HPDE6-E6E7 (cell line): Measurements from ENCODE around the gene MACROH2A2.
"Not testable (repeated sequence)": the region's sequence is repeated elsewhere in the genome, so short reads cannot be mapped to it uniquely, and the experiment has no call there.

Source experiments
- DNase-seq: peaks from one replicate; pipeline ENCODE4 v3.0.0; 2011; ENCODE audit warnings: missing footprints; ENCODE audit errors: extremely low spot score

Gene MACROH2A2

DNA sequence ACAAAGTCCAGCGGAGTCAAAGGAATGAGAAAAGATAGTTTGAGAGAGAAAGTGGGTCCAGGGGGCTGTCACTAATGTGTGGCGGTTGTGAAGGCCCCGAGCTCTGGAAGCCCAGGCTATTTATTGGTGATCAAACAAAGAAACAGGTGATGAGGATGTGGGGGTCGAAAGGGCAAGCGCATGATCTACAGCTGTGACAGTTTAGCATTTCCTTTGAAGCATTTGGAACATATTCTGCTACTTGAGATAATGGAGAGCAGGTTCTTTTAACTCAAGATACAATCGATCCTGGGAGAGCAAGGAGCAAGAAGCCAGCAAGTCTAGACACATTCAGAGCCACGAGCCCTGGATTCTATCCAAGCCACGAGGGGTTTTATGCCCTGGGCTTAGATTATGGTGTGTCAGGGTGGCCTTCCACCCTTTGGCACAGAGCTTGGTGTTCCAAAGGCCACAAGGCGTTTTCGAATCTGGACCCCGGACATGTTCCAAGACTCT lies 48.5 kb downstream of the MACROH2A2 start:
- DNase-seq, result not testable (repeated sequence)

DNA sequence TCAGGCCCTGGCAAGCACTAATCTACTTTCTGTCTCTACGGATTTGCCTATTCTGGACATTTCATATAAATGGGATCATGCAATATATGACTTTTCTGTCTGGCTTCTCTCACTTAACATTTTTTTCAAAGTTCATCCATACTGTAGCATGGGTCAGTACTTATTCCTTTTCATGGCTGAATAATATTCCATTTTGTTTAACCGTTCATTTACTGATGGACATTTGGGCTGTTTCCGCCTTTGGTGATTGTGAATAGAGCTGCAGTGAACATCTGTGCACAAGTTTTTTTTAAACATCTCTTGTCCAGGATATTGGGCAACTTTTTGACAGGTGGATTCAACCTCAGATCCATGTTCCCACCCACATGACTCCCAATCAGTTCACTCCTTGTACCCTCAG lies 49.0 kb downstream of the MACROH2A2 start:
- no peak for DNase-seq

DNA sequence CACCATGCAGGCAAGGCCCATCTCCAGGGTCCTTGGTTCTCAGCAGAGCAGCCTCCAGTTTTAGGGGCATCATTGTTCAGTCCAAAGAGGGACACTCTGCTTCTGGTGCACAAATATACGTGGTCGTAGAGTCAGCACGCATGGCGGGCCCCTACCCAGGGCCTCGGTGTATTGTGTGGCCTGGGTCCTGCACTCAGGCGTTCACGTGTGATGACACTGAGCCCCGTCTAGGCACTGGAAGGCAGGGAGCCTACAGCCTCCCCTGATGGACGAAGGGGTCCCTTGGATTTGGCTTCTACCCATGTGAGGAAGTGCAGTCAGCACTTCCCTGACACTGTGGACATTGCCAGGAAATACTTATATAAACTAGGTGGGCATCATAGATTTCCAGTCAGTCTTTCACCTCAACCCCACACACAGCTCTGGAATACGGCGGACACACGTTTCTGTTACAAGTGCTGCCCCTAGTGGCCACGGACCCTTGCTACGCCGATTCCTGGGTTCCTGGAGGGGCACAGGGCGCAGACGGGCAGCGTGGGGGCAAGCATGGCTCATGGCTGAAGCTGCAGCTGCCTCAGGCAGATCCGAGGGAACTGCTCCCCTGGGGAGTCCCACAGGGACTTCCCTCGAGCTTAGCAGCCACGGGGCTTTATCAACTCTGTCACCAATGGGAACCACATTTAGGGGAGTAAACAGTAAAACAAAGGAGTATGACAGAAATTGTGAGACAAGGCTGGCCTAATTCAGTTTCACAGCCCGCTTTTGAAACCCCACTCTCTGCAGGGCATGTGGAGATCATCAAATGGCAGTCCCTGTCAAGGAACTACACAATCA lies 54.5 kb downstream of the MACROH2A2 start:
- DNase-seq, result no peak

DNA sequence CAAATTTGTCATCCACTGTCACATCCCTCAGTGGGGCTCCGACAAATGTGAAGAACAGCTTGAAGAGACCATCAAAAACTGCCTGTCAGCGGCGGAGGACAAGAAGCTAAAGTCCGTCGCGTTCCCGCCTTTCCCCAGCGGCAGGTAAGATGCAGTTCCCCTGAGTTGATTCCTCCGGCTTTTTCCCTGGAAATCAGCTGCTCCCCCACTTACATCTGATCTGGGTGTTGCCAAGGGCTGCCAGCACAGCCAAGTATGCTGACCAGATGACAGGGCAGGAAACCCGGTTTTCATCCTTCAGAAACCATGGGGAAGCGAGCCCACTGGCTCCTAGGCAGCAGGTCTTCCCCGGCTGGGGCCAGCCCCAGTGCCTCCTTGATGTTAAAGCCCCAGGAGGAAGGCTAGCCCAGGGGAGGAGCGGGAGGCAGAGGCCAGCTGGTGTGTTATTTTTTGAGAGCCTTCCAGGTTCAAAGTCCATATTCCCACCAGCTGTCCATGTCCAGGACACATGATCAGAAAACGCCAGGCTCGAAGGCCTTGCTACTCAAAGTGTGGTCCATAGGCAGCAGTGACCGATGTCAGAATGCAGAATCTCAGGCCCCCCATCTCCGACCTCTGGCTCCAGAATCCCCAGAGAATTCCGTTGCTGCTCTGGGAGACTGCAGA lies 56.6 kb downstream of the MACROH2A2 start:
- no peak for DNase-seq

DNA sequence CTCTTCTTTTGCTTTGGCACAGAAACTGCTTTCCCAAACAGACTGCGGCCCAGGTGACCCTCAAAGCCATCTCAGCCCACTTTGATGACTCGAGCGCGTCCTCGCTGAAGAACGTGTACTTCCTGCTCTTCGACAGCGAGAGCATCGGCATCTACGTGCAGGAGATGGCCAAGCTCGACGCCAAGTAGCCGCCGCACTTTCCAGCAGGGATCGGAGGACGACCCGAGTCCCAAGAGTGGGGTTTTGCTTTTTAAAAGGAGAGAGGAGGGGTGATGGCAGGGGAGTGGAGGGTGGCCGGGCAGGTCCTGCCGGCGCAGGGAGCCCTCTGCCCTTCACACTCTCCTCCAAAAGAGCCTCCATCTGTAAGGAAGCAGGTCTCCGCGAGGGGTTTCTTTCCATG lies 58.9 kb downstream of the MACROH2A2 start:
- no peak for DNase-seq

DNA sequence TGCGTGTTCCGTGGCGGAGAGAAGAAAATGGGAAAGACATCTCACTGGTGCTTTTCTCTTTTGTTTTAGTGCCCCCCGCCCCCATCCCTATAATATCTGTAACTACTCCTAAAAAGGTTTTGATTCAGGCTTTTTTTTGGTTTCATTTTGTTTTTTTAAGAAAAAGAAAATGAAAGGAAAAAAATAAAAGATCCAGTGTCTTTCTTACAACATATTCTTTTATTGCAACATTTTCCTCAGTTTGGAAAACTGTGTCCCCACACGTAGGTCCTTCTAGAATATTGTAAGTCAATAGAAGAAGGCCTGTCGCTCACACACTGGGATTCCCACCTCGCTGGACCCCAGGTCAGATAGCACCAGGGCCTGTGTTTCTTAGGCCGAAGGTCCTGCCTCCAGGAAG lies 59.4 kb downstream of the MACROH2A2 start:
- no peak for DNase-seq

DNA sequence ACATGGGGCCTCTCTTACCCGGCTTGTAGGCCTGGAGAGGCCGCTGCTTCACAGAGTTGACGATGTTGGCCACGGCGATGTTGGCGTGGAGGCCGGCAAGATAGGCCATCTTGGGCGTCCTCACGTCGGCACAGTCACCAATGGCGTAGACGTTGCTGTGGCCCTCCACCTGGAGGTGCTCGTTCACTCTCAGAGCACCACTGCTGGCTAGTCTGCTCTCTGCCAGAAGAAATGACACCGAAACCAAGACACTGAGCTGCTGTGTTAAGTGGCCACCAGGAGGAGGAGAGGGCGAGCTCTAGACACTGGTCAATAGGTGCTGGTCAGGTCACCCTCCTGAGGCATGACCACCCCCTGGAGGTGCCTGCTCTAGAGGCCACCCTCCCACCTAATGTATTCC lies 62.3 kb downstream of the MACROH2A2 start:
- no peak for DNase-seq

DNA sequence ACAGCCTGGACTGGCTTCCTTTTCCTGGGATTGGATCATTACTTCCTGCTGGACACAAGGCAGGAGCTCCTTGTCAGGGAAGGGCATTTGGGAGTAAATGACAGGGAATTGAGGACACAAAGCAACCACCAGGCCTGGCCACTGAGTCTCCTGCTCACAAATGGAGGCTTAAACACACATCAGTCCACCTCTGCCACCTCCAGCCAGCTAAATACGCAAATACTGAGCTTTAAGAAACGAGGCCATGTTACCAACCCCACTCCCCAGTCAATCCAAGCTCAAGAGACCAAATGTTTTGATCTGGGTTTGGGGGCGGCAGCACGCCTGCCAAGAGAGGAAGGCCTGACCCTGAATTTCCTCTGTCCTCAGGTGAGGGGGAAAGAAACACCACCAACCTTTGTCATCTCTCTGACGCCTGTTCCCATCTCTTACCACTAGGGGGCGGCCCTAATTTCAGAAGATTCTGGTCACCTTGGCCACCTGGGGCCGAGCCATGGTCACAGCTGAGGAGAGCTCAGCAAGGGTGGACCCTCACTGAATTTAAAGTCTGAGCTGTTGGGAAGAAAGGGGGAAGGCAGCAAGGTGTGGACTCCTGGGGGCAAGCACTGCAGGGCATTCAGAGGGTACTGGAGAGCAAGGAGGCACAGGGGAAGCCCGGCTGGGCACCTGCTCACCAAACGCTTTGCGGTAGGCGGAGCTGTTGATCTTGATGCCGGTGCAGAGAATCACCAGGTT lies 63.5 kb downstream of the MACROH2A2 start:
- DNase-seq, result peak; percentile 63

DNA sequence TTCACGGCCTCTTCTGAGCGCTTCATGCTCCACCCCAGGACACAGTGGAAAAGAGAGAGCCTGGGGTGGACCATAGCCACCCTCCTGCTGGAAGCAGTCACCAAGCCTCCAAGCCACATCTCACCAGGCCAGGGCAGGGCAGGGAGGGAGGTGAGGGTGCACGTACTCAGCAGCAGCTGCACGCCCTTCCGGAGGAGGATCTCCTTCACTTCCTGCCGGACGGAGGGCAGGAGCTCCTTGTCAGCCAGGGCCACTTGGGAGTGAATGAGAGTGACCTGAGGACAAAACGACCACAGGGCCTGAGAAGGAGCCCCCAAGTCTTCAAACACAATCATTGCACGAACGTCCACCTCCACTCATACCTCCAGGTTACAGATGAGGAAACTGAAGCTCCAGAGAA lies 65.0 kb downstream of the MACROH2A2 start:
- no peak for DNase-seq

DNA sequence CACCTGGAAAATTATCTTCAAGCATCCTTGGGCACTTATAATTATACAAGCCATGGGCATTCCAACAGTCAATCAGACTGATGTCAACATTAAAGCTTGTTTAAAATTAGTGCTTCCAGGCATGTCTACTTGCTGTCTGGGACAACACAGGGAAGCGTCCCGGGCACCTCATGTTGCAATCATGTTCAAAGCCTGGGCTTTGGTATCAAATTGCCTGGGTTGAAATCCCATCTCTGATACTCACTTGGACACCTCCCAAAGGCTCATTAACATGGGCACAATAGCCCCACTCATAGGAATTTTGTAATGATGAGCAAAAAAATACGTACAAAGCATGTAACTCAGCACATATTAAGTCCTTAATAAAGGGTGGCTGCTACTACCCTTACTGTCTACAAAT lies 65.5 kb downstream of the MACROH2A2 start:
- DNase-seq, result no peak

DNA sequence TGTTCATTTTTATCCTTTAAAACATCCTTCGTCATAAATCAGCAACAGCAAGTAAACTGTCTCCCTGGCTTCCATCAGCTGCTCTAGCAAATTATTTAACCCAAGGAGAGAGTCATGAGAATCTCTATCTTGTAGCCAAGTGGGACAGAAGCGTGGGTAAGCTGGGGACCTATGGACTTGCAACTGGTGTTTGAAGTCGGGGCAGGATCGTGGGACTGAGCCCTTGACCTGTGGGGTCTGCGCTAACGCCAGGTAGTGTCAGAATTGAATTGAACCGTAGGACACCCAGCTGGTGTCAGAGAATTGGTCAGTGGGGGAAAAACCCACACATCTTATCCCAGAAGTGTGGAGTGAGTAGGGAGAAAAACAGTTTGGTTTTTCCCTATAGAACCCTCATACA lies 66.6 kb downstream of the MACROH2A2 start:
- DNase-seq, result no peak

DNA sequence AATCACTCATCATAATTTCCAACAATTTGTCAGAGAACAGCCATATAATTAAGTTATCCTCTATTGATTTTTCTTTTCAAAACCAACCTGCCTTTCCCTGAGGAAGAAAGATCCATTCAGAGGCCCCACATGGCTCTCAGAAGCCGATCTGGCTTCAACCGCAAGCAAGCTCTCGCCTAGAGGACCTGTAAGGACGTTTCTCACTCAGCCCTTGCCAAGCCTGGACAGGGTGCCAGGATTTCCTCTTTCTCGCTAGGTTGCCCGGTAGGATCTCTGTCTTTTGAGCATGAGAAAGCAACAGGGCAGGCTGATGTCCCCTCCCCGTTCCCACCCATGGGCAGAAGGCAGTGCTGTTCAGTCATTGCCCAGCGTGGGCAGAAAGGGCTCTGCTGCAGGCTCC lies 67.0 kb downstream of the MACROH2A2 start:
- DNase-seq, result no peak

DNA sequence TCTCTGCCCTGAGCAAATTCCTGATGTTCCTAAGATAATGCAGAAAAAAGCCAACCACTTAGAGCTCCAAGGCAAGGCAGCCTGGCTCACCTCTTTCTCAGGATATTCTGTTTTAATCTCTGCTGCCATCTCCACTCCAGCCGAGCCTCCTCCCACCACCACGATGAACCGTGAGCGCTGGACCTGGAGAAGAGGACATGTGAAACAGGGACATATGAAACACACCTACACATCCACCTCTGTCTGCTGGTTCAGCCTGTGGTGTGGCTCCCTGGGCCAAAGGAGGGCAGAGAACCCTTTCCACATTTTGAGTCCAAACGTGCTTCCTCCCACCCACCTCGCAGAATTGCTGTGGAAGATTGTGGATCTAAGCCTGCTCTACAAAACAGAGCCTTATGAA lies 67.8 kb downstream of the MACROH2A2 start:
- no peak for DNase-seq

DNA sequence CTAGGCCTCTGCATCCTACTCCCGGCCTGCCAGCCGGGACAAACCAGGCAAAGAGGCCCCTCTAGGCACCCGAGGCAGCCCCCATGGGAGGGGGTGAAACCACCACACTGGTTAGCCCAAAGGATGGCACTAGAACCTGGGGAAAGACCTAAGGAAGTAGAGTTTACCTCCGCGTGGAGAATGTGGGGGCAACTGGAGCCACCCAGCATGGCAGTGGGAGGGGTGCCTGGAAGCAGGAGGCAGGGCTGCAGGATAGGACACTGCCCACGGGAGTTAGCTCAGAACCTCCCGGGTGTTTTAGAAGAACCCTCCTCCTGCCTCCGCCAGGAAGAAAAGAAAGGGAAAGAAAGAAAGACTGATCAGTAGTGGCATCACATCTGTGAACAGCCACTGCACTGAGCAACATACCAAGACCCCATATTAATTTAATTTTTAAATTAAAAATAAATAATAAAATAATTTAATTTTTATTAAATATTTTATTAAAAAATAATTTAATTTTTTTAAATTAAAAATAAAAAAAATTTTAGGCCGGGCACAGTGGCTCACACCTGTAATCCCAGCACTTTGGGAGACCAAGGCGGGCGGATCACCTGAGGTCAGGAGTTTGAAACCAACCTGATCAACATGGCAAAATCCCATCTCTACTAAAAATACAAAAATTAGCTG lies 68.8 kb downstream of the MACROH2A2 start:
- no peak for DNase-seq

DNA sequence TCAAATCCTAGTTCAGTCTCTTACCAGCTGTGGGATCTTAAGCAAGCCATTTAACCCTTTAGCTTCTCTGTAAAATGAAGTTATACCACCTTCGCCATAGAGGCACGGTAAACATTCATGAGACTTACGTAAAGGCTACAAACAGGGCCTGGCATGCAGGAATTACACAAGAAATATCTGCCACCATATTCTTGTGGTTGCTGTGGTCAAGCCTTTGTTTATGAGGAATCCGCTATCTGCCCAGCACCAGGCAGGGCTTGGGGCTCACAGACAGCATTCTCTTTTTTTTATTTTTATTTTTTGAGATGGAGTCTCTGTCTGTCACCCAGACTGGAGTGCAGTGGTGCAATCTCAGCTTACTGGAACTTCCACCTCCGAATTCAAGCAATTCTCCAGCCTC lies 70.1 kb downstream of the MACROH2A2 start:
- DNase-seq, result no peak

DNA sequence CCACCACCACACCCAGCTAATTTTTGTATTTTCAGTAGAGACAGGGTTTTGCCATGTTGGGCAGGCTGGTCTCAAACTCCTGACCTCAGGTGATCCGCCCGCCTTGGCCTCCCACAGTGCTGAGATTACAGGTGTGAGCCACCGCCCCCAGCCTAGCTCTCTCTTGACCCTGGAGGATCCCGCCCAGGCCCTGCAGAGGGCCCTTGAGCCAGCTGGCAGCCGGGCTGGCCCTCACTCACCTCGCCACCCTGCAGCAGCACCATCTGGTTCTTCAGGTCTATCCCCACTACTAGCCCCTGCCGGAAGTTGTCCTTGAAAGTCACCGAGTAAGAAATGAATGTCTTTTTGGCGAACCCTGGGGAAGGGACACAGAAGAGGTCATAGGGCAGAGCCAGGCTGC lies 70.5 kb downstream of the MACROH2A2 start:
- DNase-seq, result not testable (repeated sequence)

DNA sequence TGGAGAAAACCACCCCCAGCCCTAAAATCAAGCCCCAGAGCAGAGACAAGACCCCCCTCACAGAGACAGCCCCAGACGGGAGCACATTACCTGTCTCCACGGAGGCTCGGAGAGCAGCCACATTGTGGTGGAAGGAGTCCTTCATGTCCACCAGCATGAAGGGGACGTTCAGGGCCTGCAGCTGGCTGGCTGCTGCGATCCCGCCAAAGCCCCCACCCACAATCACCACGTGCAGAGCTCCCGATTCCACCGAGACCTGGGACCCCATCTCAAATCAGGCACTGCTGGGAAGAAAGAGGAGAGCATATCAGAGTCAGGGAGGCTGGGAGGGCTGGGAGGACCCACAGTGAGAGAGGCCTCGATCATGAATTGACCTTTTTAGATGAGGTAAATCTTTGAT lies 71.2 kb downstream of the MACROH2A2 start:
- DNase-seq, result no peak

DNA sequence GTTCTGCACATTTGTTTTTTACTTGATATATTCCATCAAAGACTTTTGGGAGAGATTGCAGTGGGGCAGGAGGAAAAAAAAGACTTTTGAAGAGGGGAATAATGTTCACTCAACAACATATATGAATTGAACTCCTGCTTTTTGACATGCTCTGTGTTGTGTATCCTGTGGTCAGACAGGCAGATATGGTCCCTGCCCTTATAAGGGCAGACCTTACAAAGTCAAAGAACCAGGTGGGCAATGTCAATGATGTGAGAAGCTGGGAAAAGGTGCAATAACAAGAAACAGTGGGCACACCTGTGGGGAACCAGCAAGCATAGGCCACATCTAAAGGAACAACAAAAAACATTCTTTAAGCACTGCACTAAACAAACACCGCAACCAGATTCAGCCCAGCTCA lies 71.8 kb downstream of the MACROH2A2 start:
- DNase-seq, result no peak

DNA sequence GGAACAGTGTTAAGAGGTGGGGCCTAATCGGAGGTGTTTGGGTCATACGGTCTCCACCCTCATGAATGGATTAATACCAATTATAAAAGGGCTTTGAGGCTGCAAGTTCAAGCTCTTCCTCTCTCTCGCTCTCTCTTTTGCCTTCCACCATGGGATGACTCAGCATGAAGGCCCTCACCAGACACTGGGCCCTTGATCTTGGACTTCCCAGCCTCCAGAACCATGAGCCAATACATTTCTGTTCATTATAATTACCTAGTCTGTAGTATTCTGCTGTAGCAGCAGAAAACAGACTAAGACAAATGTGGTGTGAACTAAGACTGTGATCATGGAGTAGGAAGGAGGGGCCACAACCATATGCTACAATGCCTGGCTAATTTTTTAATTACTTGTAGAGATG lies 72.3 kb downstream of the MACROH2A2 start:
- DNase-seq, result no peak

DNA sequence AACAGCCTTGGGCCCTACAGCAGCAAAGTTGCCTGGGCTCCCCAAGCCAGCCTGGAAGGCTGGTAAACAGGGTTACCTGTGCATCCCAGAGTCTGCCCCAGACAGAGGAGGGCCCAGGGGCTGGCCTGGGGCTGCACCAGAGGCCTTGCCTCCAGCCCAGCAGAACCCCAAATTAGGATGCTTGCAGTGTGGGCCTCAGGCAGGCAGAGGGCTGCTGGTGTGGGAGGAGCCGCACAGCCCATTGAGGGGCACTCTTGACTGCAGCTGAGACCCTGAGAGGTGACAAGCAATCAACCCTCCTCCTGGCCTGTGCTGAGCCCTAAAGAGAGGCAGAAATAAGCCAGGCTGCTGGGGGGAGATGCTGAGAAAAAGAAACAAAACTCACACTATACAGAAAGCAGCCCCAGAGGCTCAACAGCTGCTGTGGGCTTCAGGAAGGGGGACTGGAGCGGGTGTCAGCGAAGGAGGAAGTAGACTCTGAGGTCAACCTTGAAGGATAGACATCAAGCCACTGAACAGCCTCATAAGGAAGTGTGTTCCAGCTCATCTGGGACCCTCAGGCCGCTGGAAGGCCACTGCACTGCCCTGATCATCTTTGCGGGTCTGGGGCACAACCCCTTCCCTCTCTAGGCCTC lies 73.4 kb downstream of the MACROH2A2 start:
- no peak for DNase-seq

DNA sequence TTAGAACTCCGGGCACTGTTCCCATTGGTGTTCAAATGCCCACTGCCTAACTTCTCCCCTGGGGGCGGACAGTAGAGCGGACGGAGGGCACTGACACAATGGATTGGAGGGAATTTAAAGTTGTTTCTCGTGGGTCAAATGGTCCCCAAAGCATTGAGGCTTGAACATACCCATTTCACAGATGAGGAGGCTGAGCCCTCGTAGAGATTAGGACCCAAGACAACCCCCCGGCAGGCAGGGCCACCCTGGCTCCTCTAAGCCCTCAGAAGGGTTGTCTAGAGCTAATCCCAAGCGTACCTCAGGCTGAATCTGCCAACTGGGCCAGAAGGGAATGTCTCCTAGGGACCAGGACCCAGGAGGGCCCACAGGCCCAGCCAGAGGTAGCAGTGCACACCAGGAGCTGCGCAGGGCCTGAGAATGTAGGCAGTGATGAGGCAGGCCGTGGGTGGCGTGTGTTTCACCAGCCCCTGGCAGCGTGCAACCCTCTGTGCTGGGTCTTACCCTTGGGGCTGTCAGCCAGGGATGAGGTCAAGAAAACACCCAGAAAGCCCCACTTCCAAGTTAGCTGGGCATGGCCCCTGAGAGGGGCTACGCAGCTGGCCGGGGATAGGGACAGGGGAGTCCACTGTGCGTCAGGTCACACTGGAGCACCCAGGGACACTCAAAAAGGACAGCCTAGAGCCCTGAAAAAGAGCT lies 74.2 kb downstream of the MACROH2A2 start:
- DNase-seq, result no peak
